Measurements from ENCODE around the gene FAM124B.

DNA sequence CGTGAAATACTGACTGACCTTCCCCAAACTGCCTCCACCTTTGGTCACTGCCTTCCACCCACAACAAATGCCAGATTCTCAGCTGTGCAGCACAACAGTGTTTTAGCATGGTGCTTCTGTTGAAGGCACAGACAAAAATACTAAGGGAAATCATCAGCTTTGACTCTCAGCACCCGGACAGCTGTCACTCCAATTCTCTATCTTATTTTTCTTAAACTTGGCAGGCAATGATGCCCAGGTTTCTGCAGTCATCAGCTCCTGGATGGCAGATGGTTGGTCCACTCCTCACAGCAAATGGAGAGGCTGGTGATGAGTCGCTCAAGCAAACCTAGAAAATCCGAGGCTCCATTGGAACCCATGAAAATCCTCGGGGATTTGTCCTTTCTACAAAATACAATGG, 2.9 kb upstream of the FAM124B start:
- TF ChIP-seq EP300 (IDR thresholded peaks at IDR 0.05; ENCODE audit: low read depth) = no peak
- TF ChIP-seq, protein P1, sequence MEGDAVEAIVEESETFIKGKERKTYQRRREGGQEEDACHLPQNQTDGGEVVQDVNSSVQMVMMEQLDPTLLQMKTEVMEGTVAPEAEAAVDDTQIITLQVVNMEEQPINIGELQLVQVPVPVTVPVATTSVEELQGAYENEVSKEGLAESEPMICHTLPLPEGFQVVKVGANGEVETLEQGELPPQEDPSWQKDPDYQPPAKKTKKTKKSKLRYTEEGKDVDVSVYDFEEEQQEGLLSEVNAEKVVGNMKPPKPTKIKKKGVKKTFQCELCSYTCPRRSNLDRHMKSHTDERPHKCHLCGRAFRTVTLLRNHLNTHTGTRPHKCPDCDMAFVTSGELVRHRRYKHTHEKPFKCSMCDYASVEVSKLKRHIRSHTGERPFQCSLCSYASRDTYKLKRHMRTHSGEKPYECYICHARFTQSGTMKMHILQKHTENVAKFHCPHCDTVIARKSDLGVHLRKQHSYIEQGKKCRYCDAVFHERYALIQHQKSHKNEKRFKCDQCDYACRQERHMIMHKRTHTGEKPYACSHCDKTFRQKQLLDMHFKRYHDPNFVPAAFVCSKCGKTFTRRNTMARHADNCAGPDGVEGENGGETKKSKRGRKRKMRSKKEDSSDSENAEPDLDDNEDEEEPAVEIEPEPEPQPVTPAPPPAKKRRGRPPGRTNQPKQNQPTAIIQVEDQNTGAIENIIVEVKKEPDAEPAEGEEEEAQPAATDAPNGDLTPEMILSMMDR (IDR thresholded peaks at IDR 0.05) = no peak
- TF ChIP-seq POLR2A (IDR thresholded peaks at IDR 0.05) = no peak
